Suprapubic skin (tissue), 4 donors: ENCODE results near the gene MTIF3. TPM values are rescaled to one million over a fixed set of nuclear protein-coding genes. Genes with fewer than 3 reads are reported as not detected.

Experiments used
- DNase-seq, 2 donors: peaks; one replicate each; pipeline ENCODE4 v3.0.0-alpha.2; 2019; ENCODE audit warnings: low spot score in 2 of 2
- H3K27ac ChIP-seq: fragments of 200-600 bp; sonication (generic); one replicate; pipeline ENCODE4 v1.5.1; 2019
- H3K27me3 ChIP-seq: fragments of 200-600 bp; sonication (generic); one replicate; pipeline ENCODE4 v1.5.1; 2019
- H3K36me3 ChIP-seq: fragments of 200-600 bp; sonication (generic); one replicate; pipeline ENCODE4 v1.5.1; 2019
- H3K4me1 ChIP-seq: fragments of 200-600 bp; sonication (generic); one replicate; pipeline ENCODE4 v1.5.1; 2019
- H3K4me3 ChIP-seq: fragments of 200-600 bp; sonication (generic); one replicate; pipeline ENCODE4 v1.5.1; 2019; ENCODE audit warnings: mild to moderate bottlenecking
- H3K9me3 ChIP-seq: fragments of 200-600 bp; sonication (generic); one replicate; pipeline ENCODE4 v1.5.1; 2019
- CTCF ChIP-seq, 2 donors: fragments of 200-600 bp in 1 of 2; fragments of 450-650 bp in 1 of 2; sonication (generic) in 1 of 2; IDR thresholded peaks; one replicate each; pipeline ENCODE4 v1.5.1; 2016 to 2019; ENCODE audit warnings: antibody characterized with exemption in 2 of 2, mild to moderate bottlenecking in 1 of 2, moderate library complexity in 1 of 2
- EP300 ChIP-seq: sonication (generic); formaldehyde crosslinking; IDR thresholded peaks from one replicate; pipeline ENCODE4 v1.6.1; 2017; ENCODE audit warnings: antibody characterized with exemption
- POLR2A ChIP-seq, 2 donors: fragments of 450-650 bp; IDR thresholded peaks; one replicate each; pipeline ENCODE4 v1.6.1; 2017; ENCODE audit warnings: antibody characterized with exemption in 2 of 2, mild to moderate bottlenecking in 2 of 2, moderate library complexity in 2 of 2
- POLR2AphosphoS5 ChIP-seq, 3 donors: sonication (generic); formaldehyde crosslinking; IDR thresholded peaks; one replicate each; pipeline ENCODE4 v1.6.1; 2017; ENCODE audit warnings: antibody characterized with exemption in 3 of 3
- WGBS: methylation state at CpG from one replicate; pipeline ENCODE4 v1.1.5; 2018; 5-methylcytosine and 5-hydroxymethylcytosine counted together
- total RNA-seq, 4 donors: library from RNA; depleted of rRNA; stranded (reverse); fragments of >200 nt; gene quantifications; one replicate each; pipeline ENCODE4 v1.1.0, GENCODE V29; 2016

Gene MTIF3
- total RNA-seq, 4 donors from 2014 or later = 42.1 to 66.9 (median 48.0) TPM

GRCh38 chr13:27424246-27425157 lies 25.9 kb downstream of the MTIF3 start, which contains the start of gene GTF3A:
Gene GTF3A, plus strand, starts transcription at chr13:27424619.
- H3K27me3 ChIP-seq = no peaks in the 10 kb centered on the region
- TF ChIP-seq CTCF (IDR thresholded peaks at IDR 0.05) (no peak), EP300 (no peak), POLR2A (IDR thresholded peaks at IDR 0.05) (peak; percentile 44 to 70), POLR2AphosphoS5 (IDR thresholded peaks at IDR 0.05) (peak in 2 of 3 donors; percentile 54 to 64)
- H3K9me3 ChIP-seq = no peaks in the 10 kb centered on the region
- peak within 1 kb of the TSS; percentile 60 for H3K4me3 ChIP-seq
- peak within 1 kb of the TSS; percentile 95 for H3K27ac ChIP-seq
- H3K4me1 ChIP-seq = peaks cover 45% of the 10 kb centered on the region
- WGBS = under 1% methylated on average over 45 of the region's 85 CpGs
- DNase-seq = peak; percentile 86 to 89
- peaks cover 13% of the 10 kb centered on the region for H3K36me3 ChIP-seq

- H3K36me3 ChIP-seq = peaks cover 3% of the 10 kb centered on the region
- peaks cover 43% of the 10 kb centered on the region for H3K4me1 ChIP-seq
- H3K4me3 ChIP-seq = no peak overlapping the region
- no peaks in the 10 kb centered on the region for H3K27me3 ChIP-seq
- 73% methylated on average over 7 of the region's 7 CpGs for WGBS
- no peak for TF ChIP-seq EP300
- no peak for TF ChIP-seq CTCF (IDR thresholded peaks at IDR 0.05)
- no peak for TF ChIP-seq POLR2AphosphoS5 (IDR thresholded peaks at IDR 0.05)
- TF ChIP-seq POLR2A (IDR thresholded peaks at IDR 0.05) = no peak
- DNase-seq = no peak
- no peaks in the 10 kb centered on the region for H3K9me3 ChIP-seq
- H3K27ac ChIP-seq = no peak overlapping the region
These were observed 27.0 kb downstream of the MTIF3 start for GRCh38 chr13:27423333-27423732.

GRCh38 chr13:27421101-27421871 lies 29.1 kb downstream of the MTIF3 start:
- Histone ChIP-seq H3K9me3 (no peaks in the 10 kb centered on the region), H3K27me3 (no peaks in the 10 kb centered on the region), H3K4me1 (peaks cover 23% of the 10 kb centered on the region), H3K27ac (no peak overlapping the region), H3K4me3 (no peak overlapping the region), H3K36me3 (no peaks in the 10 kb centered on the region)
- TF ChIP-seq EP300 = no peak
- DNase-seq = no peak
- 90% methylated on average over 8 of the region's 8 CpGs for WGBS

GRCh38 chr13:27419328-27419727 lies 31.0 kb downstream of the MTIF3 start:
- no peaks in the 10 kb centered on the region for H3K9me3 ChIP-seq
- H3K4me1 ChIP-seq = peaks cover 7% of the 10 kb centered on the region
- TF ChIP-seq CTCF (IDR thresholded peaks at IDR 0.05) (no peak), POLR2A (IDR thresholded peaks at IDR 0.05) (no peak), POLR2AphosphoS5 (IDR thresholded peaks at IDR 0.05) (no peak), EP300 (no peak)
- no peak overlapping the region for H3K27ac ChIP-seq
- no peaks in the 10 kb centered on the region for H3K27me3 ChIP-seq
- no peaks in the 10 kb centered on the region for H3K36me3 ChIP-seq
- no peak overlapping the region for H3K4me3 ChIP-seq
- WGBS = 87% methylated on average over 1 of the region's 1 CpG
- DNase-seq = no peak

- H3K27me3 ChIP-seq = peaks cover 8% of the 10 kb centered on the region
- H3K36me3 ChIP-seq = no peaks in the 10 kb centered on the region
- H3K4me1 ChIP-seq = no peaks in the 10 kb centered on the region
- no peak overlapping the region for H3K27ac ChIP-seq
- TF ChIP-seq POLR2A (IDR thresholded peaks at IDR 0.05) (no peak), EP300 (no peak), CTCF (IDR thresholded peaks at IDR 0.05) (no peak), POLR2AphosphoS5 (IDR thresholded peaks at IDR 0.05) (no peak)
- no peak for DNase-seq
- H3K4me3 ChIP-seq = no peak overlapping the region
- H3K9me3 ChIP-seq = no peaks in the 10 kb centered on the region
- WGBS = 77% methylated on average over 1 of the region's 1 CpG
These were observed 35.2 kb downstream of the MTIF3 start for GRCh38 chr13:27415116-27415515.
